B cell (primary cell): ENCODE results near the gene POLR2C. TPM values are rescaled to one million over a fixed set of nuclear protein-coding genes. Genes with fewer than 3 reads are reported as not detected.

ENCODE experiments used
- ATAC-seq: fragments of 200-7000 bp; cut with Tn5 transposase; one replicate; pipeline ENCODE4 v1.10.0; 2021; ENCODE audit warnings: low read depth, mild to moderate bottlenecking, moderate number of reproducible peaks, moderate library complexity
- CTCF ChIA-PET: fragments of 350-600 bp; sonication (Branson Sonifier 250); formaldehyde crosslinking; loops from one replicate; lab custom pipeline; 2021; ENCODE audit warnings: antibody characterized with exemption, inconsistent platforms; lab: Charles Lee
- POLR2A ChIA-PET: fragments of 350-600 bp; sonication (Branson Sonifier 250); formaldehyde crosslinking; loops from one replicate; lab custom pipeline; 2021; ENCODE audit warnings: antibody characterized with exemption; lab: Charles Lee
- DNase-seq: peaks from one replicate; pipeline ENCODE4 v3.0.0; 2013
- H2AFZ ChIP-seq: 2 replicates; pipeline ENCODE4 v1.6.1; 2012; ENCODE audit warnings: mild to moderate bottlenecking, low read depth, low read length; ENCODE audit not compliant: insufficient read depth, poor library complexity, severe bottlenecking
- H3K27ac ChIP-seq, 2 donors: 1 replicate in 1 of 2; 2 replicates in 1 of 2; pipeline ENCODE4 v1.5.1; 2012 to 2013; ENCODE audit warnings: low read length in 2 of 2, mild to moderate bottlenecking in 2 of 2, moderate library complexity in 1 of 2
- H3K27me3 ChIP-seq, 4 experiments: fragments of 200-600 bp in 1 of 4; sonication (generic) in 1 of 4; replicated peaks in 1 of 4; 1 replicate in 2 of 4; 2 replicates in 2 of 4; pipeline versions ENCODE4 v1.6.1 to v1.7.0; 2013 to 2016; ENCODE audit warnings: low read length in 3 of 4, mild to moderate bottlenecking in 2 of 4, mixed read lengths in 1 of 4, moderate library complexity in 1 of 4; ENCODE audit not compliant: insufficient read depth in 4 of 4, control insufficient read depth in 3 of 4; ENCODE audit errors: control extremely low read depth in 1 of 4
- H3K36me3 ChIP-seq, 2 experiments: replicated peaks in 1 of 2; 1 replicate in 1 of 2; 2 replicates in 1 of 2; pipeline versions ENCODE4 v1.6.1 to v1.7.1; 2013; ENCODE audit warnings: low read length in 1 of 2; ENCODE audit not compliant: insufficient read depth in 2 of 2, control insufficient read depth in 1 of 2; ENCODE audit errors: control extremely low read depth in 1 of 2, extremely low read depth in 1 of 2
- H3K4me1 ChIP-seq, 2 donors: fragments of 200-600 bp in 1 of 2; sonication (generic) in 1 of 2; 1 replicate in 1 of 2; 2 replicates in 1 of 2; pipeline versions ENCODE4 v1.5.1 to v1.6.1; 2013 to 2017; ENCODE audit warnings: low read length in 2 of 2; ENCODE audit not compliant: control insufficient read depth in 2 of 2, insufficient read depth in 2 of 2
- H3K4me2 ChIP-seq: replicated peaks from 2 replicates; pipeline ENCODE3; 2012; ENCODE audit warnings: mild to moderate bottlenecking, low read depth, low read length; ENCODE audit not compliant: poor library complexity, severe bottlenecking
- H3K4me3 ChIP-seq, 5 experiments: fragments of 200-600 bp in 1 of 5; sonication (generic) in 1 of 5; 1 replicate in 3 of 5; 2 replicates in 2 of 5; pipeline versions ENCODE4 v1.5.1 to v1.7.0; 2011 to 2016; ENCODE audit warnings: low read length in 4 of 5, mild to moderate bottlenecking in 4 of 5, low read depth in 2 of 5, control low read depth in 1 of 5, moderate library complexity in 1 of 5; ENCODE audit not compliant: insufficient read depth in 1 of 5; ENCODE audit errors: control extremely low read depth in 1 of 5, extremely low read depth in 1 of 5
- H3K79me2 ChIP-seq: fragments of 200-600 bp; sonication (generic); one replicate; pipeline ENCODE4 v1.6.0; 2016; ENCODE audit warnings: low read length; ENCODE audit not compliant: control insufficient read depth, insufficient read depth
- H3K9ac ChIP-seq: fragments of 200-600 bp; sonication (generic); 2 replicates; pipeline ENCODE4 v1.6.1; 2017; ENCODE audit warnings: mild to moderate bottlenecking, low read length, moderate library complexity
- H3K9me3 ChIP-seq, 3 donors: one replicate each; pipeline versions ENCODE4 v1.6.1 to v1.7.1; 2013; ENCODE audit warnings: low read length in 2 of 3; ENCODE audit not compliant: control insufficient read depth in 2 of 3, insufficient read depth in 1 of 3; ENCODE audit errors: control extremely low read depth in 1 of 3
- H4K20me1 ChIP-seq: 2 replicates; pipeline ENCODE4 v1.6.0; 2012; ENCODE audit warnings: mild to moderate bottlenecking, low read length; ENCODE audit not compliant: insufficient read depth, control insufficient read depth, poor library complexity, severe bottlenecking
- H3K27ac Mint-ChIP-seq: one replicate; pipeline ENCODE4 v1.8.0; 2021; ENCODE audit warnings: mixed read lengths
- H3K27me3 Mint-ChIP-seq: one replicate; pipeline ENCODE4 v1.8.0; 2021; ENCODE audit warnings: mixed read lengths
- H3K4me1 Mint-ChIP-seq: one replicate; pipeline ENCODE4 v1.8.0; 2021; ENCODE audit warnings: mixed read lengths
- H3K4me3 Mint-ChIP-seq: one replicate; pipeline ENCODE4 v1.8.0; 2021; ENCODE audit warnings: mixed read lengths
- H3K9me3 Mint-ChIP-seq: one replicate; pipeline ENCODE4 v1.8.0; 2022; ENCODE audit warnings: mixed read lengths; ENCODE audit not compliant: insufficient read depth
- EZH2 ChIP-seq: IDR thresholded peaks from 2 replicates; pipeline ENCODE4 v1.6.1; 2012; ENCODE audit warnings: borderline replicate concordance, low read depth, mild to moderate bottlenecking, moderate library complexity, low read length; ENCODE audit not compliant: insufficient read depth, poor library complexity, severe bottlenecking
- WGBS: methylation state at CpG from one replicate; pipeline ENCODE4 v1.1.5; 2013; ENCODE audit warnings: missing lambda C conversion rate; ENCODE audit not compliant: insufficient coverage; 5-methylcytosine and 5-hydroxymethylcytosine counted together
- intact Hi-C: fragments of 100-400 bp; cut with micrococcal nuclease; formaldehyde crosslinking; loops from one replicate; pipeline ENCODE4 v1.10.0; 2022
- polyA plus RNA-seq: library from polyadenylated mRNA; depleted of rRNA; stranded (reverse); fragments of >200 nt; gene quantifications from 2 replicates; pipeline ENCODE4 v1.2.3, GENCODE V29; 2012
- total RNA-seq, 2 donors: library from RNA; stranded (reverse); fragments of 120-200 nt in 1 of 2; gene quantifications; 1 replicate in 1 of 2; 2 replicates in 1 of 2; pipeline versions ENCODE4 v1.2.3 to v1.2.4, GENCODE V29; 2013 to 2022
- TF ChIP-seq, protein P1 (sequence below): fragments of 200-600 bp; IDR thresholded peaks from one replicate; pipeline ENCODE4 v1.8.0; 2022; ENCODE audit warnings: antibody characterized with exemption, mild to moderate bottlenecking

Gene POLR2C
- total and polyA plus RNA-seq, 2 donors (not counting 1 experiment from before 2014, with no cell fraction given) = 57.8 to 70.1 TPM

DNA sequence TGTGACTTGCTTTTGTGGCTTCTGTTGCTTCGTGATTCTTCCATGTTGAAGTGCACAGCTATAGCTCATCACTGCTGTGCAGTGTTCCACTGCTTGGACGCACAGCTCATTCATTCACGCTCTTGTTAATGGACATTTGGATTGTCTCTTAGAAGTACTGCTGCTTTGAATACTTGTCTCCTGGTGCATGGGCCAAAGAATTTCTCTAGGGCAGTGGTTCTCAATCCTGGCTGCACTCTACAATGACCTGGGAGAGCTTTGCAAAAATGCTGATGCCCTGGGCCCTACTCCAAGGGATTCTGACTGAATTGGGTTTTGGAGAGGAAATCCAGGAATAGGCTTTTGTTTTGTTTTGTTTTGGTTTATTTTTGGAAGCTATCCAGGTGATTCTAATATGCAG lies 37.9 kb upstream of the POLR2C start:
- H3K4me1 ChIP-seq = no peaks in the 10 kb centered on the region
- Mint-ChIP-seq H3K27ac (no peak overlapping the region), H3K27me3 (no peaks in the 10 kb centered on the region), H3K4me1 (peaks cover 2% of the 10 kb centered on the region), H3K4me3 (no peak overlapping the region), H3K9me3 (no peaks in the 10 kb centered on the region)
- intact Hi-C loops = no loop called here
- H4K20me1 ChIP-seq = no peaks in the 10 kb centered on the region
- H3K4me2 ChIP-seq = no peak overlapping the region
- H3K79me2 ChIP-seq = no peaks in the 10 kb centered on the region
- CTCF ChIA-PET = interaction anchor here (1.2 to 10.1 kb wide), 2 partner anchors 22 to 119 kb away, joined by 4 to 364 read pairs; partner anchors contain the start of genes CIAPIN1 and COQ9
- DNase-seq = no peak
- H2AFZ ChIP-seq = no peak overlapping the region
- no peaks in the 10 kb centered on the region for H3K9me3 ChIP-seq
- H3K27me3 ChIP-seq = no peaks in the 10 kb centered on the region
- TF ChIP-seq, protein P1, sequence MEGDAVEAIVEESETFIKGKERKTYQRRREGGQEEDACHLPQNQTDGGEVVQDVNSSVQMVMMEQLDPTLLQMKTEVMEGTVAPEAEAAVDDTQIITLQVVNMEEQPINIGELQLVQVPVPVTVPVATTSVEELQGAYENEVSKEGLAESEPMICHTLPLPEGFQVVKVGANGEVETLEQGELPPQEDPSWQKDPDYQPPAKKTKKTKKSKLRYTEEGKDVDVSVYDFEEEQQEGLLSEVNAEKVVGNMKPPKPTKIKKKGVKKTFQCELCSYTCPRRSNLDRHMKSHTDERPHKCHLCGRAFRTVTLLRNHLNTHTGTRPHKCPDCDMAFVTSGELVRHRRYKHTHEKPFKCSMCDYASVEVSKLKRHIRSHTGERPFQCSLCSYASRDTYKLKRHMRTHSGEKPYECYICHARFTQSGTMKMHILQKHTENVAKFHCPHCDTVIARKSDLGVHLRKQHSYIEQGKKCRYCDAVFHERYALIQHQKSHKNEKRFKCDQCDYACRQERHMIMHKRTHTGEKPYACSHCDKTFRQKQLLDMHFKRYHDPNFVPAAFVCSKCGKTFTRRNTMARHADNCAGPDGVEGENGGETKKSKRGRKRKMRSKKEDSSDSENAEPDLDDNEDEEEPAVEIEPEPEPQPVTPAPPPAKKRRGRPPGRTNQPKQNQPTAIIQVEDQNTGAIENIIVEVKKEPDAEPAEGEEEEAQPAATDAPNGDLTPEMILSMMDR = no peak
- TF ChIP-seq EZH2 = no peak
- H3K9ac ChIP-seq = no peak overlapping the region
- 94% methylated on average over 3 of the region's 3 CpGs for WGBS
- no peak for ATAC-seq
- no peak overlapping the region for H3K27ac ChIP-seq
- H3K36me3 ChIP-seq = peaks cover 0 to 12% of the 10 kb centered on the region in 2 experiments
- POLR2A ChIA-PET = no interaction called here
- H3K4me3 ChIP-seq = no peak overlapping the region

DNA sequence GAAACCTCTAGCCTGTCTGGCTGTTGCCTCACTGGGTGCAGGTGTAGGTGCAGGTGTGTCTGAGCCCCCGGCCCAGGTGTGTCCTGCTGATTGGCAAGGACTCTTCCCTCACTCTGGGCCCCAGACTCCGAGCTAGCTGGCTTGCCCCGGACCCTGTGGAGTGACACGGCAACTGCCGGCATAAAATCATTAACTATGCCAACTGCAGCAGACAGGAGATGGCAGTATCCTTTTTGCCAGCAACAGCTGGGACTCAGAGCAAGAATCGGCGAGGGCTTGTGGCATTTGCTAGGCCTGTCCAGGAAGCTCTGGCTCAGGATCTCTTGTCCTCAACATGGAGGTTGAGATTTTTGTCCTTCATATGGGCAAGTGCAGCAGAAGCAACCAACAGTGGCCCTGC lies 36.1 kb upstream of the POLR2C start:
- Histone ChIP-seq H3K4me3 (no peak overlapping the region), H3K36me3 (peaks cover 0 to 29% of the 10 kb centered on the region in 2 experiments), H3K27ac (no peak overlapping the region), H3K79me2 (no peaks in the 10 kb centered on the region), H2AFZ (no peak overlapping the region), H3K4me1 (no peaks in the 10 kb centered on the region), H3K27me3 (no peaks in the 10 kb centered on the region), H4K20me1 (no peaks in the 10 kb centered on the region), H3K9me3 (no peaks in the 10 kb centered on the region), H3K4me2 (no peak overlapping the region), H3K9ac (no peak overlapping the region)
- intact Hi-C loops = no loop called here
- Mint-ChIP-seq H3K4me1 (no peaks in the 10 kb centered on the region), H3K27ac (no peak overlapping the region), H3K4me3 (no peak overlapping the region), H3K27me3 (no peaks in the 10 kb centered on the region), H3K9me3 (no peaks in the 10 kb centered on the region)
- ChIA-PET CTCF (interaction anchor here (1.1 kb wide), 1 partner anchor 21 kb away, joined by 3 read pairs; the partner anchor contains the start of genes CIAPIN1 and COQ9), POLR2A (interaction anchor here (1.7 kb wide), 1 partner anchor 13 kb away, joined by 5 read pairs; no protein-coding TSS in a partner anchor)
- TF ChIP-seq, protein P1 = no peak
- TF ChIP-seq EZH2 = no peak
- no peak for ATAC-seq
- WGBS = 99% methylated on average over 7 of the region's 7 CpGs
- no peak for DNase-seq
